Activated T-cell treated with anti-CD3 and anti-CD28 coated beads, Interleukin-2, amount 50 U/mL, for 48 hours (primary cell): ENCODE data around the gene MERTK.
"Not testable (repeated sequence)": the region's sequence is repeated elsewhere in the genome, so short reads cannot be mapped to it uniquely, and the experiment has no call there.

Experiments
- DNase-seq, 2 experiments: peaks; one replicate each; pipeline ENCODE4 v3.0.0-alpha.2; 2020

The MERTK gene

GRCh38 chr2:112019569-112019982, 121.2 kb downstream of the MERTK start:
- no peak for DNase-seq

GRCh38 chr2:112020561-112020960, 122.2 kb downstream of the MERTK start:
- DNase-seq = no peak

DNA sequence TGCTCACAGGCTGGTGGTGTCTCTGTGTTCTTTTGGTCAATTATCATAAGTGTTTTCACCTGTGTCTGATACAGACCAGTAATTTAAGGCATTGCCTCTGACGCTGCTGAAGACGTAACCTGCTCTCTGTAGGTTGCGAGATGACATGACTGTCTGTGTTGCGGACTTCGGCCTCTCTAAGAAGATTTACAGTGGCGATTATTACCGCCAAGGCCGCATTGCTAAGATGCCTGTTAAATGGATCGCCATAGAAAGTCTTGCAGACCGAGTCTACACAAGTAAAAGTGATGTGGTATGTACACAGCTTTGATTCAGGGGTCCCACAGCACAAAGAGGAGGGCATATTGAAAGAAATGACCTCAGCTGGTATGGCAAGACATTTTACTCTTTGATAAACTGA, 122.9 kb downstream of the MERTK start:
- DNase-seq = no peak

- no peak for DNase-seq
Measured at GRCh38 chr2:112021781-112022231, 123.4 kb downstream of the MERTK start.

- no peak for DNase-seq
Measured at GRCh38 chr2:112023707-112024106, 125.3 kb downstream of the MERTK start.

DNA sequence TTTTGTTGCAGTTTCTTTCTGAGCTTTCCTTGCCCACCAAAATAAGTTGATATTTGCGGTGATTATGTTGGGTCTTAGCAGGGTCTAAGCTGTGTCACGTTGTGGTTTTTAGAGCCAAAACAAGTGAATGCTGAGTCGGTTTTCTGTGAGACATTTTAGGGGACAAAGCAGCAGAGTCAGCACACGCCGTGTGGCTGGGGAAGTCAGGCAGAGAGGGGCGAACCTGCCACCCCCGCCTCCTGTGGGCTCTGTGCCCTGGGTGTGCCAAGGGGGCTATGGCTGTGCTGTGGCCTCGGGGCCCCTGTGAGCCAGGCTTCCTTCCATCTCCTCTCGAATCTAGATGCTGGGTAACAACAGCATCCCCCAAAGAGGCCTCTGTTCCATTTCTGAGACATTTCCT, 125.8 kb downstream of the MERTK start:
- no peak for DNase-seq

DNA sequence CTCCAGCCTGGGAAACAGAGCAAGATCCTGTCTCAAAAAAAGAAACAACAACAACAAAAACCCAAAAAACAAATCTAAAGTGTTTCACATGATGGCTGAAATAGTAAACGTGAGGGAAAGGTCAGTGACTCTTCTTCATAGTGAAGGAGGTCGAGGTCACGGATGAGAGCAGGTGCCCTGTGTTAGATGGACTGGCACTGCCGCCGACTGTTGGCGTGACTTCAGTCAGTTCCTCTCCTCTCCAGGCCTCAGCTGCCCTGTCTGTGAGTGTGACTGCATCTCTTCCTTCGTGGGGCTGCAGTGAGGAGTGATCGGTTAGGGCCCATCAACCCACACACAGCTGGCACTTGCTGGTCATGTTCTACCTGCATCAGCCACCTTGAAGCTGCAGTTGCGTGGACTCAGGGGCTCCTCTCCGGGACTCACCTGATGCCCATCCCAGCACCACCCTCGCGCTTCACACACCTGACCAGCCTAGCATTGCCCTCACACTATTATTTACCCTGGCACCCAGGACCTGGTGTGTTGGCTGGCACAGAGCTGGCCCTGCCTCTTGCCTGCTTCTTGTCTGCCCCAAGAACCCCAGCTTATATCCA, 126.6 kb downstream of the MERTK start:
- no peak for DNase-seq

GRCh38 chr2:112026509-112026908, 128.1 kb downstream of the MERTK start:
- DNase-seq = no peak

- DNase-seq = no peak
Measured at GRCh38 chr2:112027767-112028166, 129.4 kb downstream of the MERTK start.

GRCh38 chr2:112029164-112029563, 130.8 kb downstream of the MERTK start:
- DNase-seq = no peak

GRCh38 chr2:112031473-112032223, 133.2 kb downstream of the MERTK start:
- DNase-seq = no peak

DNA sequence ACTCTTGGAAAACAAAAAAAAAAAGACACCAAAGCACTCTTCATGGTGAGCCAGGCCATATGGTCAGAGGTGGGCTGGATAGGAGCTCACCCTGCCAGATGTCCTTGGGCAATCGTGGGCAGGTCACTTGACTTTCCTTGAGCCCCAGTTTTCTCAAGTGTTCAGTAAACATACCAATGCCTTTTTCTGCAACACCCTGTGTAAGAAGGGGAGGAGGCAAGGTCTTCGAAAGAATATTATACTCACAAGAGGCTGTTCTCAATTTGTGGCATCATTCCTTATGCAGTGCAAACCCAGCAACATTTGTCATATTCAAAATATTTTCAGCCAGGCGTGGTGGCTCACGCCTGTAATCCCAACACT, 133.8 kb downstream of the MERTK start:
- no peak for DNase-seq

DNA sequence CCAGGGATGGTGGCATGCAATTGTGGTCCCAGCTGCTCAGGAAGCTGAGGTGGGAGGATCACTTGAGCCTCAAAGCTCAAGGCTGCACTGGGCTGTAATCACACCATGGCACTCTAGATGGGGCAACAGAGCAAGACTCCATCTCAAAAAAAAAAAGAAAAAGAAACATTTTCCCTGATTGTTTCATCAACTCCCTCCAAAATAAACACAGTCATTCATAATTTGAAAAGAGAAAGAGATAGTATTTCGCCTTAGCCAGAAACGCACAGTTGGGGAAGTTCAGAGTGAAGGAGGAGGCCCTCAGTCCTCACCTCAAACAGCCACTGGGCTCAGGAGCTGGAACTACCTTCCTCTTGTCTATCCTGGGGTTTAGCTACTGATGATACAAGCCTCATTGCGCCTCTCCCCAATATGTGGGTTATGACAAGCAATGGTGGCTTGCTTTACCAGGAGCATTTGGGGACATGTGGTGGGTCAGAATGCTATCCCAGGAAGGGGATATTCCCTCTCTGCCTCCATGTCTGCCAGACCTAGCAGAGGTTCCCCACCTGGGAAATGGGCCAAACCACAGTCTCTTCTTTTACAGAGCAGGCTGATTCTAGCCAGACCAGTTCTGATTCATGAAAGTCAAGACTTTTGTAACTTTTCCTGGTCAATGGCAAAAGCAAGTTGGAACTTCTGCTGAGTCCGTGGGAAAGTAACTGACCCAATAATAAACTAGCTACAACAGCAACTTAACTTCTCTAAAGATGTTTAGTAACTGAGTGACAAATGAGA, 134.5 kb downstream of the MERTK start:
- no peak for DNase-seq

- no peak for DNase-seq
Measured at GRCh38 chr2:112033600-112033999, 135.2 kb downstream of the MERTK start.

- no peak for DNase-seq
Measured at GRCh38 chr2:112034924-112035323, 136.5 kb downstream of the MERTK start.

DNA sequence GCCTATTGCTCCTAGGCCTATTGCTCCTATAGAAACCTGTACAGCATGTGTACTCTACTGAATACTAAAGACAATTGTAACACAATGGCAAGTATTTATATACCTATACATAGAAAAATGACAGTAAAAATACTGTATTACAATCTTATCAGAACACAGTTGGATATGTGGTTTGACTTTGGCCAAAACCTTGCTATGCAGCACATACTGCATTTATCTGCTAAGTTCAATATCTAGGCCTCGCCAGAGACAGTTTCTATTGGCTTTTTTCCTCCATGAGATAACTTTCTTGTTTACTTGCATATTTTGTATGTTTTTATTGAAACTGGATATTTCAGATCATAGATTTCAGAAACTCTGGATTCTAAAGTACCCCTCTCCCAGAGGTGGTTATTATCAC, 137.4 kb downstream of the MERTK start:
- no peak for DNase-seq

GRCh38 chr2:112039556-112039955, 141.1 kb downstream of the MERTK start:
- not testable (repeated sequence) for DNase-seq

- not testable (repeated sequence) for DNase-seq
Measured at GRCh38 chr2:112040066-112040465, 141.7 kb downstream of the MERTK start.

DNA sequence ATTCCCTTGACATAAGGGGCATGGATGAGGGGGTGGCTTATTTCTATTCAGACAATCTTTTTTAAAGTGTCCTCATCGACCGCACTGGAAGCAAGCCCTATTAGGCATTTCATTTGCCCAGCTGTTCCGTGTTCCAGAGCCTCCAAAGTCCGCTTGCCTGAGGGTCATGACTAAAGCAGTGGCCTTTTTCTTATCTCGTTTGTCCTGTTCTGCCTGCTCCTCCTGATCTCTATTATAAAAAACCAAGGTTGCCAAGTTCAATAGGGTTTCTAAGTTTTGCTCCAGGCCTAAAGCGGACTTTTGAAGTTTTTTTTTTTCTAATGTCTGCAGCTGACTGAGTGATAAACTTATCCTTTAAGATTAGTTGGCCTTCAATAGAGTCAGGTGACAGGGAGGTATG, 143.1 kb downstream of the MERTK start:
- not testable (repeated sequence) for DNase-seq

- DNase-seq = no peak
Measured at GRCh38 chr2:112045446-112046014, 147.1 kb downstream of the MERTK start.

GRCh38 chr2:112046231-112046630, 147.8 kb downstream of the MERTK start:
- no peak for DNase-seq

DNA sequence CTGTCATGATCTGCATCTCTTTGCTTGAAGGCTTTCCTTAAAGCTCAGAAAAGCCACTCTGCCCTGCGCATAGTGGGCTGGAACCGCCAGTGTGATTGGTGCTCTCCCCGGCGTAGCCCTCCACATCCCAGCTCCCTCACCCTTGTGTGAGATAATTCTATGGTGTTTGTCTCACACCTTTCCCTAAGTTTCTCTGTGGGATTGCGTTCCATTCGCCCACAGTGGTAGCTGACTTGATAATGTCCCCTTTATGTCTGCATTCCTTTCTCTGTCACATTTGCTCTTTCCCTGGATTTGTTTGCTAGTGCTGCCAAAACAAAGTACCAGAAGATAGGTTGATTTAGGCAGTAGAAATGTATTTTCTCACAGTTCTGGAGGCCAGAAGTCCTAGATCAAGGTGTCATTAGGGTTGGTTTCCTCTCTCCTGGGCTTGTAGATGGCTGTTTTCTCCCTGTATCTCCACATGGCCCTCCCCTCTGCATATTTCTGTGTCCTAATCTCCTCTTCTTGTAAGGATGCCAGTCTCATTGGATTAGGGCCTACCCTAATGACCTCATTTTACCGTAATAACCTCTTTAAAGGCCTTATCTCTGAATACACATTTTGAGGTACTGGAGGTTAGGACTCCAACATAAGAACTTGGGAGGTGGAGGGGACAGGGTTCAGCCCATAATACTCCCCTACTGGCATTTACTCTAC, 149.3 kb downstream of the MERTK start:
- no peak for DNase-seq

GRCh38 chr2:112048236-112048592, 149.8 kb downstream of the MERTK start:
- no peak for DNase-seq
